Measurements from ENCODE around the gene MICALL2.

DNA sequence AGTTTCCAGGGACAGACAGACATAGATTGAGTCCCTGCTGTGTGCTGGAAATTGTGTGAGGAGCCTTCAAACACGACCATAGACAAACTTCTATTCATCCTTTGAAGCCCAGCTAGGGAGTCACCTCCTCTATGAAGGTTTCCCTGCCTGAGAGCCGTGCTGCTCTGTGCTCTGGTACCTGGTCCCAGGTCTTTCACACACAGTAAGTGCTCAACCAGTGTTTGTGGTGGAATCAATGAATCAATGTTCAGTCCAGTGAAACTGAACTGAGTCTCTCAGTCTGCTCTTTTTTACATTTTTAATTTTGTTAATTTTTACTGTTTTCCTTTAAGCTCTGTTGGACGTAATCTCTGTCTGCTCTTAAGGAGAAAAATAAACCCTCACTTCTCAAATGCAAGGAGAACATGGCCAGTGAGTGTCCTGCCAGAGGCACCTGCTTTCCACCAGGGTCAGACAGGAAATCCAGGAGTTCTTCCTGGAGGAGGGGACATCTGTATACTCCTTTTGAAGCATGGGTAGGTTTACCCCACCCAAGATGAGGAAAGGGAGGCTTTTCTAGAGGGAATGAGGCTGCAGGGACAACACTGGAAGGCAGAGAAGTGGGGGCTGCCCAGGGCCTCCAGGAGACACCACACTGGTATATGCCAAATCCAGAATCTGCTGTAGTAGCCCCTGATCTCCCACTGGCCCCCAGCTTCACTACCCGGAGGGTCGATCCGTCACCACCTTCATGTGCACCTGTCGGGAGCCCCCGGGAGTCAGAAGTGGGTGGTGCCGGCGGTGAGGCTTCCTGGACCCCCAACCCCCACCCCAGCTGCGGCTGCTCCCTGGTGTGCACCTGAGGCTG is 56.3 kb downstream of the MICALL2 start:
- TF ChIP-seq, protein P1, sequence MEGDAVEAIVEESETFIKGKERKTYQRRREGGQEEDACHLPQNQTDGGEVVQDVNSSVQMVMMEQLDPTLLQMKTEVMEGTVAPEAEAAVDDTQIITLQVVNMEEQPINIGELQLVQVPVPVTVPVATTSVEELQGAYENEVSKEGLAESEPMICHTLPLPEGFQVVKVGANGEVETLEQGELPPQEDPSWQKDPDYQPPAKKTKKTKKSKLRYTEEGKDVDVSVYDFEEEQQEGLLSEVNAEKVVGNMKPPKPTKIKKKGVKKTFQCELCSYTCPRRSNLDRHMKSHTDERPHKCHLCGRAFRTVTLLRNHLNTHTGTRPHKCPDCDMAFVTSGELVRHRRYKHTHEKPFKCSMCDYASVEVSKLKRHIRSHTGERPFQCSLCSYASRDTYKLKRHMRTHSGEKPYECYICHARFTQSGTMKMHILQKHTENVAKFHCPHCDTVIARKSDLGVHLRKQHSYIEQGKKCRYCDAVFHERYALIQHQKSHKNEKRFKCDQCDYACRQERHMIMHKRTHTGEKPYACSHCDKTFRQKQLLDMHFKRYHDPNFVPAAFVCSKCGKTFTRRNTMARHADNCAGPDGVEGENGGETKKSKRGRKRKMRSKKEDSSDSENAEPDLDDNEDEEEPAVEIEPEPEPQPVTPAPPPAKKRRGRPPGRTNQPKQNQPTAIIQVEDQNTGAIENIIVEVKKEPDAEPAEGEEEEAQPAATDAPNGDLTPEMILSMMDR (IDR thresholded peaks at IDR 0.05), result no peak
- TF ChIP-seq POLR2A (IDR thresholded peaks at IDR 0.05), result no peak

Measured in uterus (tissue), 2 donors.